GM12878 (cell line): Measurements from ENCODE around the gene WDHD1. TPM values are rescaled to one million over a fixed set of nuclear protein-coding genes. Genes with fewer than 3 reads are reported as not detected.
A peak's percentile ranks its signal among the peaks of the same experiment; 100 is the strongest.

Experiments used
- BACH1 ChIP-seq: fragments of 450-650 bp; IDR thresholded peaks from 2 replicates; pipeline ENCODE4 v1.6.1; 2017; ENCODE audit warnings: mild to moderate bottlenecking, borderline replicate concordance
- BHLHE40 ChIP-seq, 2 experiments: fragments of 450-650 bp in 1 of 2; IDR thresholded peaks; 2 replicates each; pipeline ENCODE4 v1.6.1; 2011 to 2017; ENCODE audit warnings: low read depth in 2 of 2, borderline replicate concordance in 1 of 2, improper control_type of control experiment in 1 of 2, low read length in 1 of 2, mild to moderate bottlenecking in 1 of 2
- E2F8 ChIP-seq: fragments of 450-650 bp; IDR thresholded peaks from 2 replicates; pipeline ENCODE4 v1.6.1; 2018; ENCODE audit warnings: mild to moderate bottlenecking, low read depth, moderate library complexity; ENCODE audit not compliant: partially characterized antibody
- EZH2 ChIP-seq: IDR thresholded peaks from 2 replicates; pipeline ENCODE4 v1.6.1; 2012; ENCODE audit warnings: low read depth, mild to moderate bottlenecking, control low read depth, inconsistent platforms, low read length, borderline replicate concordance; ENCODE audit not compliant: control insufficient read depth
- HSF1 ChIP-seq: fragments of 150-350 bp; IDR thresholded peaks from 2 replicates; pipeline ENCODE4 v1.6.1; 2014; ENCODE audit warnings: mild to moderate bottlenecking, low read depth, low read length
- IKZF1 ChIP-seq: fragments of 450-650 bp; conservative IDR thresholded peaks from 2 replicates; pipeline ENCODE4 v1.6.1; 2017; ENCODE audit warnings: antibody characterized with exemption, mild to moderate bottlenecking
- JUND ChIP-seq: IDR thresholded peaks from 2 replicates; pipeline ENCODE4 v1.6.1; 2012; ENCODE audit warnings: low read depth, mild to moderate bottlenecking, low read length, improper control_type of control experiment, moderate library complexity
- KAT2A ChIP-seq: conservative IDR thresholded peaks from 2 replicates; pipeline ENCODE4 v1.6.1; 2011; ENCODE audit warnings: low read depth, low read length; ENCODE audit not compliant: control insufficient read depth
- MYB ChIP-seq: fragments of 150-350 bp; IDR thresholded peaks from 2 replicates; pipeline ENCODE4 v1.6.1; 2014; ENCODE audit warnings: mild to moderate bottlenecking, low read depth, low read length, borderline replicate concordance
- NFYB ChIP-seq: IDR thresholded peaks from 2 replicates; pipeline ENCODE4 v1.6.1; 2011; ENCODE audit warnings: low read depth, mild to moderate bottlenecking, low read length, improper control_type of control experiment, moderate library complexity; ENCODE audit not compliant: insufficient read depth
- NR2C2 ChIP-seq: IDR thresholded peaks from 2 replicates; pipeline ENCODE4 v1.6.1; 2011; ENCODE audit warnings: borderline replicate concordance, low read depth; ENCODE audit not compliant: control insufficient read depth, insufficient read length
- POU2F2 ChIP-seq: IDR thresholded peaks from 3 replicates; pipeline ENCODE4 v1.6.1; 2011; ENCODE audit warnings: low read depth, mild to moderate bottlenecking, low read length, borderline replicate concordance
- RAD21 ChIP-seq: IDR thresholded peaks from 2 replicates; pipeline ENCODE4 v1.6.1; 2011; ENCODE audit warnings: mild to moderate bottlenecking, low read depth, low read length, moderate library complexity; ENCODE audit not compliant: insufficient read depth
- RBBP5 ChIP-seq: fragments of 200-600 bp; sonication (generic); conservative IDR thresholded peaks from 2 replicates; pipeline ENCODE4 v1.6.1; 2016
- RELB ChIP-seq: fragments of 450-650 bp; IDR thresholded peaks from 2 replicates; pipeline ENCODE4 v1.6.1; 2017; ENCODE audit warnings: low read depth, mild to moderate bottlenecking, moderate library complexity
- SREBF1 ChIP-seq: IDR thresholded peaks from 2 replicates; pipeline ENCODE4 v1.6.1; 2012; ENCODE audit warnings: mild to moderate bottlenecking, low read length
- USF2 ChIP-seq: IDR thresholded peaks from 2 replicates; pipeline ENCODE4 v1.6.1; 2011; ENCODE audit warnings: low read depth, low read length, improper control_type of control experiment, borderline replicate concordance
- ZBED1 ChIP-seq: IDR thresholded peaks from 2 replicates; pipeline ENCODE4 v1.6.1; 2016; ENCODE audit warnings: borderline replicate concordance
- ZBTB11 ChIP-seq: fragments of 450-650 bp; formaldehyde crosslinking; IDR thresholded peaks from 2 replicates; pipeline ENCODE4 v1.5.0; 2022; ENCODE audit warnings: mild to moderate bottlenecking, missing genetic modification characterization
- ZNF207 ChIP-seq: fragments of 450-650 bp; IDR thresholded peaks from 2 replicates; pipeline ENCODE4 v1.6.1; 2014; ENCODE audit warnings: antibody characterized with exemption, mild to moderate bottlenecking, borderline replicate concordance
- polyA plus RNA-seq, 11 experiments: library from polyadenylated mRNA; depleted of rRNA in 4 of 11; unstranded in 6 of 11; stranded (reverse) in 5 of 11; fragments of >200 nt; fragmentation: Nextera tagmentation in 4 of 11; fragmentation: Illumina TruSeq in 1 of 11; extraction: Ambion mirVana in 4 of 11; extraction: Trizol in 1 of 11; gene quantifications; 1 replicate in 1 of 11; 2 replicates in 10 of 11; pipeline versions ENCODE4 v1.2.1 to v1.2.3, GENCODE V29; 2011 to 2016; ENCODE audit warnings: inconsistent platforms in 2 of 11, missing spikeins in 2 of 11, low read depth in 1 of 11
- total RNA-seq, 4 experiments: library from RNA; depleted of rRNA in 3 of 4; stranded (reverse); fragments of >200 nt in 3 of 4; fragmentation: Illumina TruSeq in 1 of 4; extraction: Trizol in 1 of 4; gene quantifications; 2 replicates each; pipeline versions ENCODE4 v1.2.1 to v1.2.3, GENCODE V29; 2013 to 2021

Gene WDHD1
- total and polyA plus RNA-seq, 10 of the 15 experiments (the other 5 are each of a cell fraction or from before 2014, with no cell fraction given) = 11.3 to 50.5 (median 32.6) TPM

- TF ChIP-seq ZBTB11 (CRISPR knock-in tag) (no peak), HSF1 (no peak), MYB (no peak), E2F8 (no peak), ZBED1 (no peak), BACH1 (no peak), RELB (no peak), RBBP5 (no peak), KAT2A (no peak), SREBF1 (no peak), EZH2 (no peak), POU2F2 (no peak), BHLHE40 (IDR thresholded peaks at IDR 0.05; ENCODE audit: borderline replicate concordance in 1 of 2, low read depth in 2 of 2, low read length in 1 of 2) (0 out of 4 replicates have a peak, but pooled peaks of 1 of the 2 experiments have one; percentile 6), RAD21 (no peak), ZNF207 (no peak), USF2 (no peak), NFYB (no peak), NR2C2 (no peak), IKZF1 (no peak), JUND (no peak)
Measured at GRCh38 chr14:54890788-54891187, 136.1 kb downstream of the WDHD1 start (continued).
